ENCODE measurements around the gene HSD17B4.

- no peak for TF ChIP-seq EZH2 (IDR thresholded peaks at IDR 0.05)
- TF ChIP-seq POLR2AphosphoS5 (IDR thresholded peaks at IDR 0.05; ENCODE audit: borderline replicate concordance, low read depth, low read length): no peak
Observed at GRCh38 chr5:119465640-119466039, 13.3 kb downstream of the HSD17B4 start.
